ENCODE results near the gene CHGA.

CHGA gene

DNA sequence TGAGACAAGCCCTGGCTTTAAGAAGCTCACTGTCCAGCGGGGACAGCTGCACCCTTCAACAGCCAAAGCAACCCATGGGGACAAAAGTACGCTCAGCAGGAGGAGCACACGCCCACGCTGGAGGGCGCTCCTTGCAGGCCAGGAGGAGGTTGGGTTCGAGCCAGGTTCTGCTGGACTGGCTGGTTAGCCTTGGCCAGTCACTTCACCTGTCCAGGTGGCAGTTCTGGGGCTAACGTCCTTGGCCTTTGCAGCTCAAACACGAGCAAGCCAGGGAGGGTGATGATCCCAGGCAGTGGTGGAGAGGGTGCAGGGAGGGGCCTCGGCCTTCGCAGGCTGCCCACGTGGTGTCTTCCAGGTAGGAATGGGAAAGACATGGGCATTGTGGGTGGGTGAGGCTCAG lies 13.1 kb downstream of the CHGA start:
- H3K9me3 ChIP-seq (ENCODE audit: insufficient read depth, low read depth, low read length) = no peaks in the 10 kb centered on the region
- no peak overlapping the region for H3K4me2 ChIP-seq (ENCODE audit: low read depth, low read length, poor library complexity, severe bottlenecking)
- no peaks in the 10 kb centered on the region for H3K27me3 ChIP-seq (ENCODE audit: insufficient read depth, low read length, poor library complexity, severe bottlenecking)
- H3K9ac ChIP-seq (ENCODE audit: low read depth, low read length, poor library complexity, severe bottlenecking) = no peak overlapping the region
- no peaks in the 10 kb centered on the region for H3K9me2 ChIP-seq (replicated peaks; ENCODE audit: low read depth, low read length)
- no peaks in the 10 kb centered on the region for H3K79me2 ChIP-seq (ENCODE audit: insufficient read depth, low read length)
- no peaks in the 10 kb centered on the region for H3K4me1 ChIP-seq (ENCODE audit: insufficient read depth, low read length, poor library complexity, severe bottlenecking)
- H2AFZ ChIP-seq (ENCODE audit: low read length) = no peak overlapping the region
- H3F3A ChIP-seq (ENCODE audit: low read depth) = no peaks in the 10 kb centered on the region
- H3K4me3 ChIP-seq (ENCODE audit: low read length, poor library complexity, severe bottlenecking) = no peak overlapping the region
- no peaks in the 10 kb centered on the region for H4K20me1 ChIP-seq (ENCODE audit: insufficient read depth, low read length, poor library complexity, severe bottlenecking)
- no peak for TF ChIP-seq EZH2phosphoT487 (IDR thresholded peaks at IDR 0.05; ENCODE audit: borderline replicate concordance)
- TF ChIP-seq, protein P1, sequence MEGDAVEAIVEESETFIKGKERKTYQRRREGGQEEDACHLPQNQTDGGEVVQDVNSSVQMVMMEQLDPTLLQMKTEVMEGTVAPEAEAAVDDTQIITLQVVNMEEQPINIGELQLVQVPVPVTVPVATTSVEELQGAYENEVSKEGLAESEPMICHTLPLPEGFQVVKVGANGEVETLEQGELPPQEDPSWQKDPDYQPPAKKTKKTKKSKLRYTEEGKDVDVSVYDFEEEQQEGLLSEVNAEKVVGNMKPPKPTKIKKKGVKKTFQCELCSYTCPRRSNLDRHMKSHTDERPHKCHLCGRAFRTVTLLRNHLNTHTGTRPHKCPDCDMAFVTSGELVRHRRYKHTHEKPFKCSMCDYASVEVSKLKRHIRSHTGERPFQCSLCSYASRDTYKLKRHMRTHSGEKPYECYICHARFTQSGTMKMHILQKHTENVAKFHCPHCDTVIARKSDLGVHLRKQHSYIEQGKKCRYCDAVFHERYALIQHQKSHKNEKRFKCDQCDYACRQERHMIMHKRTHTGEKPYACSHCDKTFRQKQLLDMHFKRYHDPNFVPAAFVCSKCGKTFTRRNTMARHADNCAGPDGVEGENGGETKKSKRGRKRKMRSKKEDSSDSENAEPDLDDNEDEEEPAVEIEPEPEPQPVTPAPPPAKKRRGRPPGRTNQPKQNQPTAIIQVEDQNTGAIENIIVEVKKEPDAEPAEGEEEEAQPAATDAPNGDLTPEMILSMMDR (conservative IDR thresholded peaks at IDR 0.05; ENCODE audit: low read length) = no peak
- peaks cover 3% of the 10 kb centered on the region; the same call in 1 of the 2 replicates for H3K36me3 ChIP-seq (ENCODE audit: insufficient read depth, low read length)

DNA sequence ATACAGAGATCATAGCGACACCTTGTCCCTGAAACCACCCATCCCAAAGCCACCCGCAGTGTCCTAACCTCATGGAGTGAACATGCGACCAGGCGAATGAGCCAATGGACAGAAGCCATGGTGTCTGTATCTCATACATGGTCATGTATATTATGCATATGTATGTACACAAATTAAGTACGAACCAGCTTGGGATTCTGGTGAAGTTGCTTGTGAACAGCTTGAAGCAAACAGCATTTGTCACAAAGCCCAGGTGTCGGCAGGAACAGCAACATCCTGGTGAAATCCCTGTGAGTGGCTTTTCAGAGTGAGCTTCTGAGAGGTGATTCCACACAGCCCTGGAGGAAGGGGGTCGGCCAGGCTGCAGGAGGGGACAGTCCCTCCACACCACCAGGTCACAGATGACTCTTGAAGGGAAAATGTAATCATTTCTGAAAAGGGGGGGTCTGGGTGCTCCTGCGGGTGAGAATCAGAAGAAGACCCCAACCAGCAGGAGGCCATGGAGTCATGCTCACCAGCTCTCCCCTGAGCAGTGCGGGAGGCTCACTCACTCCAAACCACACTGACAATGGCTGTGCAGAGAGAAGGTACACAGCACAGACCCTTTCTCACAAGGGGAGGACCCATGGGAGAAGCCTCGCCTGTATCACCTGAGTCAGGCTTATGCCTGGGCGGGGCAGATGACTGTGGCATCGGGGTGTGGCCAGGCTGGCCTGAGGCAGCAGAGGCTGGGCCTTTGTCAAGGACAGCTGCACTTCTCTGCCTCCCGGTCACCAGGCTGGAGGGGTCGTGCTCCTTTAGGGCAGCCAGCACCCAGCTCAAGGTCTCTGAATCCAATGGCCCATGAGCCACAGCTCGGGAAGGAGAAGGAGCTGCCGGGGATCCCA lies 14.3 kb downstream of the CHGA start:
- H3F3A ChIP-seq (ENCODE audit: low read depth) = no peaks in the 10 kb centered on the region
- no peaks in the 10 kb centered on the region for H3K4me1 ChIP-seq (ENCODE audit: insufficient read depth, low read length, poor library complexity, severe bottlenecking)
- no peaks in the 10 kb centered on the region for H4K20me1 ChIP-seq (ENCODE audit: insufficient read depth, low read length, poor library complexity, severe bottlenecking)
- H3K4me3 ChIP-seq (ENCODE audit: low read length, poor library complexity, severe bottlenecking) = no peak overlapping the region
- no peaks in the 10 kb centered on the region for H3K27me3 ChIP-seq (ENCODE audit: insufficient read depth, low read length, poor library complexity, severe bottlenecking)
- no peaks in the 10 kb centered on the region for H3K9me3 ChIP-seq (ENCODE audit: insufficient read depth, low read depth, low read length)
- no peak overlapping the region for H3K4me2 ChIP-seq (ENCODE audit: low read depth, low read length, poor library complexity, severe bottlenecking)
- H3K9ac ChIP-seq (ENCODE audit: low read depth, low read length, poor library complexity, severe bottlenecking) = no peak overlapping the region
- no peak overlapping the region for H2AFZ ChIP-seq (ENCODE audit: low read length)
- no peaks in the 10 kb centered on the region for H3K9me2 ChIP-seq (replicated peaks; ENCODE audit: low read depth, low read length)
- H3K79me2 ChIP-seq (ENCODE audit: insufficient read depth, low read length) = no peaks in the 10 kb centered on the region
- peaks cover 3% of the 10 kb centered on the region; the same call in 1 of the 2 replicates for H3K36me3 ChIP-seq (ENCODE audit: insufficient read depth, low read length)
- TF ChIP-seq, protein P1 (conservative IDR thresholded peaks at IDR 0.05; ENCODE audit: low read length) = no peak
- TF ChIP-seq EZH2phosphoT487 (IDR thresholded peaks at IDR 0.05; ENCODE audit: borderline replicate concordance) = no peak

DNA sequence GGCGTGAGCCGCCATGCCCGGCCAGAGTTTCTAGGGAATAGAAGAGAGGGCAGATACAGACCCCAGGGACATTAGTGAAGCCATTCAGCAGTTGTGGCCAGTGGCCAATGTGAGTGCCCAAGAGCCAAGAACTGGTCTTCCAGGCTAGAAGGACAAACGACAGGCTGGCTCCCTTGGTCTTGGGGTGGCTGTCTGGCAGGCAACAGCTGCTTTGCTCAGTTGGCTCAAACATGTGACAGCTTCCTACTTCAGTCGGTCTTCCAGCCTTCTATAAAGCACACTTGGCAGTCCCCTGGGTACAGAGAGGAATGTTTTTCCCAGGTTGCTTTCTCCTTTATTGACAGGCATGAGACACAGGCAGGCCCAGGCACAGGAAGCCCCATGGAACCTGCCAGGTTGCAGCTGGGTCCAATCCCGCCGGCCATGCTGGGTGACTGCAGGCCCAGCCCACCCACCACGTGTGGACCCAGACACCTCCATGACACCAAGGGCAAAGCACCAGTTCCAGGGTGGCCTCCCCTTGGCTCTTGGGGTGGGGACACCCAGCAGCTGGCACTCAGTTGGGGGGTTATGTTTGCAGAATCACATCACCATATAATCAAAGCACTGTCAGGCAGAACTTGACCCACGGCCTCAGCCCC lies 15.4 kb downstream of the CHGA start:
- Histone ChIP-seq H3K36me3 (ENCODE audit: insufficient read depth, low read length) (peaks cover 3% of the 10 kb centered on the region; the same call in 1 of the 2 replicates), H4K20me1 (ENCODE audit: insufficient read depth, low read length, poor library complexity, severe bottlenecking) (no peaks in the 10 kb centered on the region), H3K27me3 (ENCODE audit: insufficient read depth, low read length, poor library complexity, severe bottlenecking) (no peaks in the 10 kb centered on the region), H3F3A (ENCODE audit: low read depth) (no peaks in the 10 kb centered on the region), H3K79me2 (ENCODE audit: insufficient read depth, low read length) (no peaks in the 10 kb centered on the region), H3K4me3 (ENCODE audit: low read length, poor library complexity, severe bottlenecking) (no peak overlapping the region), H3K4me2 (ENCODE audit: low read depth, low read length, poor library complexity, severe bottlenecking) (no peak overlapping the region), H3K9me2 (replicated peaks; ENCODE audit: low read depth, low read length) (no peaks in the 10 kb centered on the region), H2AFZ (ENCODE audit: low read length) (no peak overlapping the region), H3K9me3 (ENCODE audit: insufficient read depth, low read depth, low read length) (no peaks in the 10 kb centered on the region), H3K9ac (ENCODE audit: low read depth, low read length, poor library complexity, severe bottlenecking) (no peak overlapping the region), H3K4me1 (ENCODE audit: insufficient read depth, low read length, poor library complexity, severe bottlenecking) (no peaks in the 10 kb centered on the region)
- TF ChIP-seq, protein P1 (conservative IDR thresholded peaks at IDR 0.05; ENCODE audit: low read length) = no peak
- no peak for TF ChIP-seq EZH2phosphoT487 (IDR thresholded peaks at IDR 0.05; ENCODE audit: borderline replicate concordance)
